ENCODE results near the gene SEMA7A.

DNA sequence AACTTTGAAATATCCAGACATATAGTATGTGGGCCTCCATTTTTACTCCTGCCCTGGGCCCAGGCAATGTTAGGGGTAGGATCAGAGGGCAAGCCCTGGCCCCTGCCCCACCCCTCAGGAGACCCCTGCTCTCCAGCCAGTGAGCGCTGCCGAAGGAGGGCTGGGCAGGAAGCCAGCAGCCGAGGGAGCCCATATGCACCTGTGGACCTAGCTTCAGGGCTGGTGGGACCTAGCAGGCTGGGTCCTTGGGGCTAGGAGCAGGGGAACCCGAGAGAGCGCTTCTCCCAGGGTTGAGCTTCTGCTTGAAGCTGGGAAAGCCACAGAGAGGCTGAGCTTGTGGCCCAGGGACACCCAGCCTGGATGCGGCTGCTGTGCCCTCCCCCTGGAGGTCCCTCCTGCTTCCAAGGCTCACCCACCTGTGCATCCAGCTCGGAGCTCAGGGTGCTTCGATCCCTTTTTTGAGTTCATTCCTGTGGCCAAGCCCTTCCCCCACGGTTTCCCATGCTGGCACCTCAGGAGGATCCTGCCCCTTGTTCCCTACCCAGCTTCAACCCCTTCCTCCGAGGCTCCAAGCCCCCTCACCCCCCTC lies 45.3 kb downstream of the SEMA7A start:
- TF ChIP-seq CTCF (IDR thresholded peaks at IDR 0.05; ENCODE audit: insufficient read depth, low read length, poor library complexity, severe bottlenecking) (no peak), EZH2phosphoT487 (conservative IDR thresholded peaks at IDR 0.05; ENCODE audit: low read length) (no peak)
